Measurements from ENCODE around the gene BNC2.

Gene BNC2

DNA sequence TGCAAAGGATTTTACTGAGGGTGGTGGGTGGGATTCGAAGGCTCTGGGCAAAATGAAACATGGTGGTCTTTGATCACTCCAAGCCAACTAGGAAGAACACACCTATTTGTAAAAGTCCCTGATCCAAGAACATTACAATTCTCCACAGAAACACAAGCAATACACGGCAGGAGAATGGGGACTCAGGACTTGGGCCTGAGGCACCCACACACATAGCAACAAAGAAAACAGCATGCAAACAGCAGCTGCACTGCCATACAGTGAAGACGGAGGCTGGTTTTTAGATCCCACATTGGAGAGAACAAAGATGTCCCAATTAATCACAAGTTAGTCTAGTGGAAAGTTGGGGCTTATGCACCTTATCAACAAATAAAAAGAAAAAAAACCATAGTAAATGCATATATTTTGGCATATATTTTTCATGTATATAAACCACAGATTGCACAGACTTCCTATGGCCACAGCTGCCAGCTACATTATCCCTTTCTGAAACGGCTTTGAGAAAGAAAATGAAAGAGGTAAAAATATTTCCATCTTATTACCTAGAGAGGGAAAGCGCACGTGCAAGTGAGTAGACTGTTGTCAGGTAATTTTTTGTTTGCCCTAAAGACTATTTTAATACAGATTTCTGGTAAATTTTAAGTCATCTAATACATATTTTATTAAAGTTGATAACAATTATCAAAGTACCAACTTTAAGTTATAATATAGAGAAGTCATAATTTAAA lies 410.9 kb downstream of the BNC2 start:
- in situ Hi-C loops (cut with HindIII; ENCODE audit: low pct_ligation_motif_present, low sequenced_read_pairs): no loop called here
- no peaks in the 10 kb centered on the region for H3K27me3 ChIP-seq (replicated peaks)
- H3K27ac ChIP-seq: no peak overlapping the region
- no peaks in the 10 kb centered on the region for H3K36me3 ChIP-seq (replicated peaks)
- TF ChIP-seq, protein P1, sequence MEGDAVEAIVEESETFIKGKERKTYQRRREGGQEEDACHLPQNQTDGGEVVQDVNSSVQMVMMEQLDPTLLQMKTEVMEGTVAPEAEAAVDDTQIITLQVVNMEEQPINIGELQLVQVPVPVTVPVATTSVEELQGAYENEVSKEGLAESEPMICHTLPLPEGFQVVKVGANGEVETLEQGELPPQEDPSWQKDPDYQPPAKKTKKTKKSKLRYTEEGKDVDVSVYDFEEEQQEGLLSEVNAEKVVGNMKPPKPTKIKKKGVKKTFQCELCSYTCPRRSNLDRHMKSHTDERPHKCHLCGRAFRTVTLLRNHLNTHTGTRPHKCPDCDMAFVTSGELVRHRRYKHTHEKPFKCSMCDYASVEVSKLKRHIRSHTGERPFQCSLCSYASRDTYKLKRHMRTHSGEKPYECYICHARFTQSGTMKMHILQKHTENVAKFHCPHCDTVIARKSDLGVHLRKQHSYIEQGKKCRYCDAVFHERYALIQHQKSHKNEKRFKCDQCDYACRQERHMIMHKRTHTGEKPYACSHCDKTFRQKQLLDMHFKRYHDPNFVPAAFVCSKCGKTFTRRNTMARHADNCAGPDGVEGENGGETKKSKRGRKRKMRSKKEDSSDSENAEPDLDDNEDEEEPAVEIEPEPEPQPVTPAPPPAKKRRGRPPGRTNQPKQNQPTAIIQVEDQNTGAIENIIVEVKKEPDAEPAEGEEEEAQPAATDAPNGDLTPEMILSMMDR (IDR thresholded peaks at IDR 0.05; ENCODE audit: low read depth, low read length, missing control alignments): no peak
- no peak overlapping the region for H3K4me3 ChIP-seq (ENCODE audit: low read depth, low read length)
- no peak for DNase-seq

DNA sequence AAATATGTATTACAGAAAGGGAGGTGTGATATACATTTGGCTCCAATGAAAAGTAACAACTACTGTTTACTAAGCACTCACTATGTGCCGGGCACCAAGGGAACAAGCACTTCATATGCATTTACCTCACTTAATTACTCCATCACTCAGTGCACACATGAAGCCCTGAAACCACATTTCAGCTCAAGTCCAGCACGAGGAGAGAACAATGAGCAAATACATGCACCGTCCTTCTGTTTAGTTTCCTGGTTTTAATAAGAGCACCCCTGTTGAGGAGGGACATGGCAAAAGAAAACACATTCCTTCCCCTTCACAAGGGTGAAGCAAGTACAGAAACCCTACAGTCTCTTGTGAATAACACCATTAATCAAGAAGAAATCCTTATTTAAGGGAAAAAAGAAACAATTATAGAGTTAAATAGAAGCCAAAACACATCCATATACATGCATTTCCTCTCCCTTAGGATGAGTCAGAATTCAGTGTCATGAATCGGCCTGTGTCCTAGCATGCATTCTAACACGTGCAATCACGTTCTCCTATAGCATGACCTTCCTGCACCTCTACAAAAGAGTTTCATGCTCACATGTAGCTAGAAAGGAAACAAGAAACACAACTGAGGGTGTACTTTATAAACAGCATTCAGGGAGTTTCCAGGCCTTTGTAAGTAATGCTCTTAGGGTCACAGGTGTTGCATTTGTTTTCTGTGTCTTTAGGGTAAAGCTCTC lies 411.6 kb downstream of the BNC2 start:
- Histone ChIP-seq H3K27ac (peak overlapping the region; percentile 4), H3K36me3 (replicated peaks) (no peaks in the 10 kb centered on the region), H3K27me3 (replicated peaks) (no peaks in the 10 kb centered on the region), H3K4me3 (ENCODE audit: low read depth, low read length) (no peak overlapping the region)
- no peak for DNase-seq
- in situ Hi-C loops (cut with HindIII; ENCODE audit: low pct_ligation_motif_present, low sequenced_read_pairs): no loop called here
- TF ChIP-seq, protein P1 (IDR thresholded peaks at IDR 0.05; ENCODE audit: low read depth, low read length, missing control alignments): no peak

DNA sequence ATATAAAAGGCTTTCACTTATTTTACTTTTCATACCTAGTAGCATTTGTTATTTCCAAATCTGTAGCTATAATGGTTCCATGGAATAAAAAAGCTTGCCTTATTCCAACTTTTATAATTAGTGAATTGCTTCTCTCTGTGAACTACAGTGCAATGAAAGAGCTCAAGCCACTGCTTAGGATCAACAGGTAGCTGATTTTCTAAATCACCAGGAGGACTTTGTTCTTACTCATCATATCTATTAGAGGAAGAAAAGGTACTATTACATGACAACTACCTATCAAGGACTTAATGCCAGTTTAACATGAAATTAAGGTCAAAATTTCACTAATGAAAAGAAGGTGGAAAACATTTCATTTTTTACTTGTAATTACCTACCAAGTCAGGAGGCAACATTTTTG lies 414.6 kb downstream of the BNC2 start:
- Histone ChIP-seq H3K4me3 (ENCODE audit: low read depth, low read length) (no peak overlapping the region), H3K36me3 (replicated peaks) (no peaks in the 10 kb centered on the region), H3K27ac (no peak overlapping the region), H3K27me3 (replicated peaks) (no peaks in the 10 kb centered on the region)
- in situ Hi-C loops (cut with HindIII; ENCODE audit: low pct_ligation_motif_present, low sequenced_read_pairs): no loop called here
- no peak for DNase-seq
- TF ChIP-seq, protein P1 (IDR thresholded peaks at IDR 0.05; ENCODE audit: low read depth, low read length, missing control alignments): no peak

DNA sequence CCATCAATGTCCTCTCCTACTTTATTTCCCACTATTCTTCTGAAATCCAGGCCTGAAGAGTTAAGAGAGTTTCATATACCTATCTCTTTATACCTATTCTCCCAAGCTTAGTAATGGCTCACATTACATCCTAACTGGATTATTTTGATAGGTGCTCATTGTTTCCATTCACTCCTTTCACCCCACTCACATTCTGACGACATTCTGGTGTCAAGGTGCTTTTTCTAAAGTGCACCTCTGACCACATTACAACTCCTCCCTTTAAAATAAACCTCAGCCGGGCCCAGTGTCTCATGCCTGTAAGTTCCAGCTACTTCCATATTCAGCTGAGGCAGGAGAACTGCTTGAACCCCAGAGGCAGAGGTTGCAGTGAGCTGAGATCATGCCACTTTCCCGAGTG lies 417.1 kb downstream of the BNC2 start:
- H3K27me3 ChIP-seq (replicated peaks): no peaks in the 10 kb centered on the region
- no peak overlapping the region for H3K27ac ChIP-seq
- no peak overlapping the region for H3K4me3 ChIP-seq (ENCODE audit: low read depth, low read length)
- TF ChIP-seq, protein P1 (IDR thresholded peaks at IDR 0.05; ENCODE audit: low read depth, low read length, missing control alignments): no peak
- no peaks in the 10 kb centered on the region for H3K36me3 ChIP-seq (replicated peaks)
- in situ Hi-C loops (cut with HindIII; ENCODE audit: low pct_ligation_motif_present, low sequenced_read_pairs): no loop called here
- no peak for DNase-seq

DNA sequence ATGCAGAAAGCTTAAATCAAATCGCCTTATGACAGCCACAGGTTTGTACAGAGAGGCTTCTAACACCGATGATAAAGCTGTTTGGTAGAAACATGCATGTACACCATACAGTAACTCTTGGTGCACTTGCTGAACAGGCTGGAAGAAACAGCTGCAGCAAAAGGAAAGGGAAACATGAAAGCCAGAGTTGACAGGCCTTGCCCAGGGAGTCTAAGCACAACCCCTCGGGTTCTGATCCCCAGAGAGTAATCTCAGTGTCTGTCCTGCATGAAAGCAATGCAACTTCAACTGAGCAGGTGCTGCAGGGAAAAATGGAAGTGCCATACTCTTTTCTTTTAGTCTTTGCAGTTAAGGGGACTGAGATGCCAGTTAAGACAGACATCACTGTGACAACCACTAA lies 419.9 kb downstream of the BNC2 start:
- no peaks in the 10 kb centered on the region for H3K27me3 ChIP-seq (replicated peaks)

More for the DNA sequence above, 419.9 kb downstream of the BNC2 start:
- Histone ChIP-seq H3K4me3 (ENCODE audit: low read depth, low read length) (no peak overlapping the region), H3K27ac (no peak overlapping the region), H3K36me3 (replicated peaks) (no peaks in the 10 kb centered on the region)
- DNase-seq: no peak
- in situ Hi-C loops (cut with HindIII; ENCODE audit: low pct_ligation_motif_present, low sequenced_read_pairs): no loop called here
- TF ChIP-seq, protein P1 (IDR thresholded peaks at IDR 0.05; ENCODE audit: low read depth, low read length, missing control alignments): no peak
